ENCODE results near the gene CHAF1A. TPM values are rescaled to one million over a fixed set of nuclear protein-coding genes. Genes with fewer than 3 reads are reported as not detected.

CHAF1A gene
- total RNA-seq, 1 experiment from 2014 or later, result 38.1 TPM

Other genes starting within 250 kb of the CHAF1A start
- 0.39 TPM in 1 of 2 replicates, not detected in the other for gene CREB3L3, start 249.0 kb upstream of the CHAF1A start, total RNA-seq (2014; rRNA removed; shearing (Covaris generic))
- gene SIRT6, start 220.1 kb upstream of the CHAF1A start, total RNA-seq (2014; rRNA removed; shearing (Covaris generic)), result 9.4 and 21.9 TPM in 2 replicates
- gene ANKRD24, start 220.0 kb upstream of the CHAF1A start, total RNA-seq (2014; rRNA removed; shearing (Covaris generic)), result 0.12 and 0.20 TPM in 2 replicates
- gene EBI3, start 173.1 kb upstream of the CHAF1A start, total RNA-seq (2014; rRNA removed; shearing (Covaris generic)), result 2.7 and 3.0 TPM in 2 replicates
- gene YJU2, start 155.6 kb upstream of the CHAF1A start, total RNA-seq (2014; rRNA removed; shearing (Covaris generic)), result 24.4 and 28.2 TPM in 2 replicates
- gene SHD, start 123.4 kb upstream of the CHAF1A start, total RNA-seq (2014; rRNA removed; shearing (Covaris generic)), result not detected in 2 replicates
- gene TMIGD2, start 100.3 kb upstream of the CHAF1A start, total RNA-seq (2014; rRNA removed; shearing (Covaris generic)), result not detected in 2 replicates
- gene FSD1, start 98.0 kb upstream of the CHAF1A start, total RNA-seq (2014; rRNA removed; shearing (Covaris generic)), result 11.7 and 14.7 TPM in 2 replicates
- gene STAP2, start 63.8 kb upstream of the CHAF1A start, total RNA-seq (2014; rRNA removed; shearing (Covaris generic)), result 7.9 and 13.7 TPM in 2 replicates
- 6.3 and 9.9 TPM in 2 replicates for gene MPND, start 59.1 kb upstream of the CHAF1A start, total RNA-seq (2014; rRNA removed; shearing (Covaris generic))
- gene SH3GL1, start 2.1 kb upstream of the CHAF1A start, total RNA-seq (2014; rRNA removed; shearing (Covaris generic)), result 60.5 and 99.7 TPM in 2 replicates
- gene UBXN6, start 55.2 kb downstream of the CHAF1A start, total RNA-seq (2014; rRNA removed; shearing (Covaris generic)), result 78.5 and 127 TPM in 2 replicates
- 36.1 and 69.3 TPM in 2 replicates for gene HDGFL2, start 69.7 kb downstream of the CHAF1A start, total RNA-seq (2014; rRNA removed; shearing (Covaris generic))
- 0.02 TPM in 2 replicates for gene PLIN4, start 115.8 kb downstream of the CHAF1A start, total RNA-seq (2014; rRNA removed; shearing (Covaris generic))
- not detected in 2 replicates for gene PLIN5, start 132.6 kb downstream of the CHAF1A start, total RNA-seq (2014; rRNA removed; shearing (Covaris generic))
- gene LRG1, start 137.4 kb downstream of the CHAF1A start, total RNA-seq (2014; rRNA removed; shearing (Covaris generic)), result 0.64 TPM in 1 of 2 replicates, not detected in the other
- gene SEMA6B, start 157.0 kb downstream of the CHAF1A start, total RNA-seq (2014; rRNA removed; shearing (Covaris generic)), result 0.89 and 1.6 TPM in 2 replicates
- 2.7 and 3.3 TPM in 2 replicates for gene TNFAIP8L1, start 236.9 kb downstream of the CHAF1A start, total RNA-seq (2014; rRNA removed; shearing (Covaris generic))

All from M059J (cell line).